Measurements from ENCODE around the gene CHADL.
A peak's percentile ranks its signal among the peaks of the same experiment; 100 is the strongest.
"Not testable (repeated sequence)": the region's sequence is repeated elsewhere in the genome, so short reads cannot be mapped to it uniquely, and the experiment has no call there.

Gene CHADL

GRCh38 chr22:41201141-41201540 lies 39.6 kb downstream of the CHADL start:
- no peak overlapping the region for H3K4me3 ChIP-seq (ENCODE audit: low read length)
- no peak for TF ChIP-seq ZNF274 (IDR thresholded peaks at IDR 0.05; ENCODE audit: low read depth, low read length)

- H3K4me3 ChIP-seq (ENCODE audit: low read length), result peak overlapping the region; percentile 94
- no peak for TF ChIP-seq ZNF274 (IDR thresholded peaks at IDR 0.05; ENCODE audit: low read depth, low read length)
These were observed 42.6 kb downstream of the CHADL start for GRCh38 chr22:41198027-41198580.

- H3K4me3 ChIP-seq (ENCODE audit: low read length), result peak overlapping the region; percentile 94
- no peak for TF ChIP-seq ZNF274 (IDR thresholded peaks at IDR 0.05; ENCODE audit: low read depth, low read length)
These were observed 43.4 kb downstream of the CHADL start for GRCh38 chr22:41197038-41197972.

- H3K4me3 ChIP-seq (ENCODE audit: low read length), result no peak overlapping the region
- no peak for TF ChIP-seq ZNF274 (IDR thresholded peaks at IDR 0.05; ENCODE audit: low read depth, low read length)
These were observed 46.9 kb downstream of the CHADL start for GRCh38 chr22:41193829-41194228.

- TF ChIP-seq ZNF274 (IDR thresholded peaks at IDR 0.05; ENCODE audit: low read depth, low read length), result no peak
- H3K4me3 ChIP-seq (ENCODE audit: low read length), result no peak overlapping the region
These were observed 49.3 kb downstream of the CHADL start for GRCh38 chr22:41191467-41191866.

GRCh38 chr22:41184679-41185078 lies 56.1 kb downstream of the CHADL start:
- H3K4me3 ChIP-seq (ENCODE audit: low read length), result no peak overlapping the region
- TF ChIP-seq ZNF274 (IDR thresholded peaks at IDR 0.05; ENCODE audit: low read depth, low read length), result no peak

GRCh38 chr22:41181349-41182241 lies 59.1 kb downstream of the CHADL start:
- TF ChIP-seq ZNF274 (IDR thresholded peaks at IDR 0.05; ENCODE audit: low read depth, low read length), result no peak
- no peak overlapping the region for H3K4me3 ChIP-seq (ENCODE audit: low read length)

GRCh38 chr22:41180926-41181325 lies 59.8 kb downstream of the CHADL start:
- H3K4me3 ChIP-seq (ENCODE audit: low read length), result no peak overlapping the region
- no peak for TF ChIP-seq ZNF274 (IDR thresholded peaks at IDR 0.05; ENCODE audit: low read depth, low read length)

- not testable (repeated sequence) for H3K4me3 ChIP-seq (ENCODE audit: low read length)
These were observed 60.4 kb downstream of the CHADL start for GRCh38 chr22:41180362-41180761.
